Activated naive CD4-positive, alpha-beta T cell treated with Interleukin-2 at 50 U/mL for 16 hours (primary cell): ENCODE measurements around the gene CCL3.
"Not testable (repeated sequence)": the region's sequence is repeated elsewhere in the genome, so short reads cannot be mapped to it uniquely, and the experiment has no call there.

Source experiments
- DNase-seq: peaks from one replicate; pipeline ENCODE4 v3.0.0-alpha.2; 2020

CCL3 gene

DNA sequence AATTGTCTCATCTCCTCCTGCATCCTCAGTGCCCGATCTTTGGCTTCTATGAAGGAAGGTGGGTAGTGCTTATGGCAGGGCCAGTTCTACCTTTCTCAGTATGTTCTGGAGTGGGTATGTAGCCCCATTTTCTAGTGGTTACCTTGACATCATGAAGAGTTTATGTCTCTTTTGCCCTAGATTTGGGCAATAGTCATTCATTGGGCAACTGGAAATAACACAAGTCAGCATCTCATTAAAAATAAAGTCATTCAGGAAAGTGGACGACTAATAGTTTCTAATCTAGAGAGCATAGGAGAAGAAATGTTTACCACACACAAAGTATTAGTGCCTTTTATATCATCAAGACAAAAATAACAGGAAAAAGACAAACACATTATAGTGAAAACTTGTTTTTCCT lies 6.3 kb downstream of the CCL3 start:
- DNase-seq = not testable (repeated sequence)

- peak; percentile 41 for DNase-seq
Measured at GRCh38 chr17:36082482-36083120, 7.3 kb downstream of the CCL3 start.

- DNase-seq = not testable (repeated sequence)
Measured at GRCh38 chr17:36081681-36082471, 8.1 kb downstream of the CCL3 start.

- no peak for DNase-seq
Measured at GRCh38 chr17:36074365-36074764, 15.6 kb downstream of the CCL3 start.

DNA sequence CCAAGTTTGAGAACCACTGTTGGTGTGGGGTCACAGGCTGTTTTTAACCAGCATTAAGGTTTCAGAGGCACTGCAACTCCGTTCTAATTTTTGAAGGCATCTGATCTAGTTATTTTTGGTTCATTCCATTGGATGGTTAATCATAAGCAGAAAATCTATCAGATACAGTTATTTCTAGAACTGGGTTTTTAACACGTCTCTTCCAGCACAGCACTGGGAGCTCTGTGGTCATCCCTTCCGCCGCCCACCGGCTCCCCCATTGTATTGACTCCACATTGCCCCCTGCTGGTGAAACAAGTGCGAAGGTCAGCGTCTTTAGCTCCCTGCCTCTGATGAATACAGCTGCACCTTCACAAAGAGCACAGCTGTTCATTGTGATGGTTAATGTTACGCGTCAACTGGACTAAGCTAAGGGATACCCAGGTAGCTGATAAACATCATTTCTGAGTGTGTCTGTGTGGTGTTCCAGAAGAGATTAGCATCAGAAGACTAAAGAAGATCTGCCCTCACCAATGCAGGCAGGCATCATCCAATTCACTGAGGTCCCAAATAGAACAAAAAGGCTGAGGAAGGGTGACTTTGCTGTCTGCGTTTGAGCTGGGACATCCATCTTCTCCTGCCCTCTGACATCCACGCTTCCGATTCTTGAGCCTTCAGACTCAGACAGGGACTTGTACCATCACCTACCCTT lies 17.4 kb downstream of the CCL3 start:
- DNase-seq = peak; percentile 76

GRCh38 chr17:36071751-36072150 lies 18.2 kb downstream of the CCL3 start:
- DNase-seq = no peak

- no peak for DNase-seq
Measured at GRCh38 chr17:36070427-36070826, 19.5 kb downstream of the CCL3 start.

DNA sequence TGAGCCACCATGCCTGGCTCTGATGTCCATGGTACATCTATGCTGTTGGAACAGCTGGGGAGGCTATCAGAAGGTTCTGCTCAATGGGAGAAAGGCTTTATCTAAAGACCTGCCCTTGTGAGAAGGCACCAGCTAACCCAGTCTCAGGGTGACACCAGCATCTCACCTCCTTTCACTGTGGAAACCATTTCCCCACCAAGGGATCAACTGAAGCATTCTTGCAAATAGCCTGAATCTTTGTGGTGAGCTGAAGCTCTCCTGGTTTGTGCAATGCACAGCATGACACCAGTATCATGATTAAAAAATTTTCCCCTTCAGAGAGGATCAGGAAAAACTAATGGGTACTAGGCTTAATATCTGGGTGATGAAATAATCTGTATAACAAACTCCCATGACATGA lies 20.8 kb downstream of the CCL3 start:
- no peak for DNase-seq

DNA sequence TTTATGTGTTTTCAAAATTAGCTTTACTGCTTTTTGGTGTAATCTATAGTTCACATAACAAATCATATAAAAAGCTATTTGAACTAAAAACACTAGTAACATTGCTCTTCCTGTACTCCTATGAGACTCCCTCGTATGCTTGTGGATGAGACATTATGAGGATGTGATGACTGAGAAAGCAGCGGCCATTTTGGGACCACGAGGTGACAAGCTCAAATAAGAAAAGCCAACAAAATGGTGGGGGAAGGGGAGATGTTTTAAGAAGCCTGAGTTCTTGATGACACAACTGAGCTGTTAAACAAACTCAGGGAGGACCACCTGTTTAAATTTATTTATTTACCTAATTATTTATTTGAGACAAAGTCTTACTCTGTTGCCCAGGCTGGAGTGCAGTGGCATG lies 21.4 kb downstream of the CCL3 start:
- no peak for DNase-seq

DNA sequence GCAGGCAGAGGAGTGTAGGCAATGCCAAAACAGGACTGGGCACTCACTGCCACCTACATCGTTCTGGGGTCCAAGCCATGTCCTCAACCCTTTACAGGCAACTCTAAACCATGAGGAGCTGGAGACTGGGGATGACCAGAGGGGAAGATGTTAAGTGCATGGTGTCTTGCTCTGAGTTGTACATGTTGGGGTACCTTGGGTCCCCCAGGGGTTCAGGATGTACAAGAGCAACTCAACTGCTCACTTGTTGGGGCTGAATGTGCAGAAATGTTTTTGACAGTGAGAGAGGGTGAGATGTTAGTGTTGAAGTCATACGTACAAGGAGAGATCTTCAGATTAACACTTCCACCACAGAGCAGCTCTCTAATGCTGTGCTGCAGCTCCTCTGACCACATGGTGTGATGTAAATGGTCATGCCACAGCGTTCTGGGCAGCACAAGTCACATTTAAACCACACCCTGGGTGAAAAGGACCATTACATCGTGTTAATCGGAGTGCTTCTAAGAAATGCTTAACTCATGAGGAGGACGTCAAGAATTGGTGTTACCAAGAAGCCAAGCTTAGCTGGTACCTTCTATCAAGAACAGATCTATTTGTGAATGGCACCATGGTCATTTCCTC lies 23.5 kb downstream of the CCL3 start:
- DNase-seq = no peak

DNA sequence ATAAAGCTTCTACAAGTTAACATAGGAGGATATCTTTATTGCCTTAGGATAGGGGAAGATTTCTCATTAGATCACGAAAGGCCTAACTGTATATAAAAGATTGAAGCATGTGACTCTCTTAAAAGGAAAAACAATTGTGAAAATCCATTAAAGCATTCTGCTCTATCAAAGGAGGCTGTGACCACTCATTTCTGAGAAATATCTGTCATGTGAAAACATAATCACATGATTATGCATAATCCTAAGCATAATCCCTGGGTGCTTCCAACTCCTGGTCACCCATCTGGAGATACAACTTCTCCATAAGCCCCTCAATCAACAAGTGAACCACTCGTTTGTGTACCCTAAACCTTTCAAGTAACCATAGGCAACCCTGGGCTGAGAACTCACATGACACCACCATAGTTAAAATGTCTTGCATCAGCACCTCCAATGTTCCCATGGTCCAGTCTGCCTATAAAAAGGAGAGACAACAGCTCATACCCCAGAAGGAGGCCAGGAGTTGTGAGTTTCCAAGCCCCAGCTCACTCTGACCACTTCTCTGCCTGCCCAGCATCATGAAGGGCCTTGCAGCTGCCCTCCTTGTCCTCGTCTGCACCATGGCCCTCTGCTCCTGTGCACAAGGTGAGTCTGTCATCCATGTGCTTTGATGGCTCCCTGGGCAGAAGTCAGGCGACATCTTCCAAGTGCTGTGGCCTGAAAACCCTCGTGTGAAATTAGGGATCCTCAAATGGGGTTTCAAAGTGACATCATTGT lies 26.0 kb downstream of the CCL3 start, which contains the start of gene CCL18:
TSS of gene CCL18 (plus strand) at position 487 of the 756 bp plus-strand sequence. CDS start at position 558, 71 bp downstream.
- no peak for DNase-seq

- DNase-seq = no peak
Measured at GRCh38 chr17:36060816-36061215, 29.1 kb downstream of the CCL3 start.

- no peak for DNase-seq
Measured at GRCh38 chr17:36059406-36059805, 30.5 kb downstream of the CCL3 start.

GRCh38 chr17:36057911-36058310 lies 32.0 kb downstream of the CCL3 start:
- no peak for DNase-seq

- no peak for DNase-seq
Measured at GRCh38 chr17:36055921-36056520, 33.9 kb downstream of the CCL3 start.

DNA sequence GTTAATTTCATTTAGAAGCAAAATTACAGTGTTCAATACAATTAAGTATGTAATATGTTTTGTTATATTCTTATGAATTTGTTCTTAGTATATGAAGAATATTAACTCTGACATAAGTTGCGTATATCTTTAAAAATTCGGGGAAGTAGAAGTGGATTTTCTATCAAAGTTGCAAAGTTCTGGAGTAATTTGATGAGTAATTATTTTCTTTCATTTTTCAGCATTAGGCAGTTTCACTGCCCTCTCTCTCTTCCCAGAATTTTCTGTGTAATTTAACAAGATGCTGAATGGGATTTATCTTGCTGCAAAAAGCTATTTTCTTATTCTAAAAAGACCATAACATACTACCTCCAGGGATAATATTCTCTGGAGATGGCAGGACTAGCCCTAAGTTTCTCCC lies 34.8 kb downstream of the CCL3 start:
- no peak for DNase-seq

DNA sequence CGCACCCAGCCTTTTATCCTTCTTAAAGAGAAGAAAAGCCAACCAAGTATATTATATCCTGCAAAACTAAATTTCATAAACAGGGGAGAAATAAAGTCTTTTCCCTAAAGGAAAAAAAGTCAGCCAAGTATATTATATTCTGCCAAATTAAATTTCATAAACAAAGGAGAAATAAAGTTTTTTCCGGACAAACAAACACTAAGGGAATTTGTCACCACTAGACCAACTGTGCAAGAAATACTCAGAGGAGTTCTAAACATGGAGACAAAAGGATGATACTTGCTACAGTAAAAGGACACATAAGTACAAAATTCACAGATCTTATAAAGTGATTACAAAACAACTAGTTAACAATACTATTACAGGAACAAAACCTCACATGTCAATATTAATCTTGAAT lies 40.3 kb downstream of the CCL3 start:
- DNase-seq = no peak

DNA sequence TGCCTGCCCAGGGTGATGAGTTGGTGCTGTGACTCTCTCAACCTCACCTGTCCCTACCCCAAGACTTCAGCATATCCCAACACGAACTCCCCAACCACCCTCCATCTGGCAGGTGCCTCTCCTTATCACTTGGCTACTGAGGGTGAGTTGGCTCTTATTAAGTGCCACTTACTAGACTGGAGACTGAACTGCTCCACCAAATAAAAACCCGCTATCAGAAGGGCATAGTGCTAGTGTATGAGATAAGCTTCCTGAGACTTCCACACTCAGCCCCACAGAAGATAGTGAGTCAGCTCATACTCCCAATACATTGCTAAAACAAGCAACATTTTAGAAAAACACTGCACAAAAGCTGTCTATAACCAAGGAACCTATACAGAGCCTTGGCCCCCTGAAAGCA lies 41.9 kb downstream of the CCL3 start:
- DNase-seq = no peak
